HG02885 (cell line): Measurements from ENCODE around the gene SIRT7.

Source experiments
- ATAC-seq: cut with Tn5 transposase; IDR thresholded peaks from one replicate; pipeline ENCODE4 v1.9.1; 2021; ENCODE audit warnings: mild to moderate bottlenecking; ENCODE audit not compliant: unreplicated experiment, poor library complexity

SIRT7 gene

DNA sequence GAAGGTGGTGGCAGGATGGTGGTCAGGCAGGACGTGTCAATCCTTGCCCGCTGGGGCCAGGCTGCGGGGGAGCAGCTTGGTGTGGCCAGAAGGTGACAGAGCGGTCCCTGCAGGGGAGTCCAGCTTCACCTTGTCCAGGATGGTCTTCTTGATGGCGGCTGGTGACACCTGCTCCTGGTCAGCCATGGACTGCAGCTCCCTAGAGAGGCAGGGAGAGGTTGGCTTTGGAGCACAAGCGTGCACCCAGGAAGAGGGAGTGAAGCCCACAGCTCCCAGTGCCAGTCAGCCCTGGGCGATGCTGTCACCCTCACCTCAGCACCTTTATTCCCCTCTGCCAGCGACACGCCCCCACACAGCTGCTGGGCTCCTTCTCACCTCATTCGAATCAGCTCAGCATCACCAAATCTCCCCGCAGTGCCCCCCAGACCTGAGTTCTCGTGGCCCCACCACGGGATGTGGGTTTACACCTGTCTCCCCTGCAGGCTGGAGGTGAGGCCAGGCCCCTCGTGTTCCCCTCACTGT is 15.3 kb upstream of the SIRT7 start:
- no peak for ATAC-seq

DNA sequence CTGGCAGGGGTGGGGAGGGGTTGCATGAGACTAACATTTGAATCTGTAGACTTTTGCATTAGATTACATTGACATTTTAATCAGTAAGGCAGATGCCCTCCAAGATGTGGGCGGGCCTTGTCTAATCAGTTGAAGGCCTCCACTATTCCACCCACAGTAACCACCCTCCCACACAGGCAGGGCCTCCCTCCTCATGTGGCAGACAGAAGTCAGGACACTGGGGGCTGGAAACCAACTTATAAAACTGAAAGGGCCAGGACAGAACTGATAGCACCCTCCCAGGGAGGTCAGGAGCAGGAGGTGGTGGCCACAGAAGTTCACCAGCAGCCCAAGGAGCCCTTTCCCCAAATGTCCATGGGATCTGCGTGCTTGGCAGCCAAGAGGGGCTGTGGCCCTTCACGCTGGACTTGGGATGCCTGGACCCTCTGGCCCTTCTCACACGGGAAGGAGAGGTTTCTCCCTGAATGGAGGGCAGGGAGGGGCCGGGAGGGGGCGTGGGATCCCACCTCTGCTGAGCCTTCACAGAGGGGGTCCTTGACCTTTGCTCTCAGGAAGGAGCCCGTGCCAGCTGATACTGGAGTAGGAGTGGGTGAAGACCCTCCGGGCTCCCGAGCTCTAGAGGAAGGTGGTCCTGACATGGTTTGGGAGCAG is 14.5 kb upstream of the SIRT7 start:
- no peak for ATAC-seq

GRCh38 chr17:81931557-81932332 is 13.8 kb upstream of the SIRT7 start:
- no peak for ATAC-seq

DNA sequence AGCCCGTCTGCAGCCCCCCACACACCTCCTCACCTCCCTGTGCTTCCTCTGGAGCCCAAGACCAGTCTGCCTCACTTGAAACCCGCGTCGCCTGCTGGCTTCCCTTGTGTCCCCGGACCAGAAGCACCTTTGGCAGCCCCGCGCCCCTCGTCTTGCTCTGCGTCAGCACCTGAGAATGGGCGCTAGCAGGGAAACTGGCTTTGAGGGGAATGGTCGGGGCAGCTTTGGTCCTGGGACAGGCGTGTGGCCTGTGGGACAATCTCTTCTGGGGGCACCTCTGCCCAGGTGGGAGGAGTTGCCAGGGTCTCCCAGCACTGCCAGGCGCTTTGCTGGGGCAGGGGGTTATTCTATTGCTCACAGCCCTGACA is 13.2 kb upstream of the SIRT7 start:
- ATAC-seq, result no peak

DNA sequence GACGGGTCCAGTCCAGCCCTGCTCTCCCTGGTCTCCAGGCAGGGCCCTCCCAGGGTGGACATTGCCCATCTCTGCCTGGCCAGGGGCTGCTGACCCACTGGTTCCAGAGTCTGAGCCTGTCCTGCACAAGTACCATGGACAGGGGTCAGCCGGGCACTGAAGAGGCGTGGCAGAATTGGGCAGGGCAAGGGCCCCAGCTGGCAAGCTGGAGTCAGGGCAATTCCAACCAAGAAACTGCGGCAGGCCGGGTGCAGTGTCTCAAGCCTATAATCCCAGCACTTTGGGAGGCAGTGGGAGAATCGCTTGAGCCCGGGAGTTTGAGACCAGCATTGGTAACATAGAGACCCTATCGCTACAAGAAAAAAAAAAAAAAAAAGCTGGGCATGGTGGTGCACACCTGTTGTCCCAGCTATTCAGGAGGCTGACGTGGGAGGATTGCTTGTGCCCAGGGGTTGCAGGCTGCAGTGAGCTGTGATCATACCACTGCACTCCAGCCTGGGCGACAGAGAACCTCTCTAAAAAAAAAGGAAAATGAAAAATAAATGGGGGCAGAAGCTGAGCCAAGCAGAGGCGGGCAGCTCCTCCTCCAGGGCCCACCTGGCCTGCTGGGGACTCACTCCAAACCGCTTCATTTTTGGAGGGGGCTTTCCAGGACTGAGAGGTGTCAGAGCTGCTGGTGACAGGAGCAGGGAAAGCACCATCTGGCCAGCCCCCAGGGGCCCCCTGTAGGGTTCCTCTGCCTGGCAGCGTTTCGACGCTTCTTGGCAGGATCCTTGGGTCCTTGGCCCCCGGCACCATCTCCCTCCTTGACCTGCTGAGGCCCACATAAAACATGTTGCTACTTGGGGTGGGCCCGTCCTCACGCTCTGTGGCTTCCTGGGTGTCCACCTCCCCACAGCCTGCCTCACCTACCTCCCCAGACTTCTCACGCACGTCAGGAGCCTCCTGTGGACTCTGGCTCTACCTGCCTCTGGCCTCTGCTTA is 12.5 kb upstream of the SIRT7 start:
- ATAC-seq, result no peak

DNA sequence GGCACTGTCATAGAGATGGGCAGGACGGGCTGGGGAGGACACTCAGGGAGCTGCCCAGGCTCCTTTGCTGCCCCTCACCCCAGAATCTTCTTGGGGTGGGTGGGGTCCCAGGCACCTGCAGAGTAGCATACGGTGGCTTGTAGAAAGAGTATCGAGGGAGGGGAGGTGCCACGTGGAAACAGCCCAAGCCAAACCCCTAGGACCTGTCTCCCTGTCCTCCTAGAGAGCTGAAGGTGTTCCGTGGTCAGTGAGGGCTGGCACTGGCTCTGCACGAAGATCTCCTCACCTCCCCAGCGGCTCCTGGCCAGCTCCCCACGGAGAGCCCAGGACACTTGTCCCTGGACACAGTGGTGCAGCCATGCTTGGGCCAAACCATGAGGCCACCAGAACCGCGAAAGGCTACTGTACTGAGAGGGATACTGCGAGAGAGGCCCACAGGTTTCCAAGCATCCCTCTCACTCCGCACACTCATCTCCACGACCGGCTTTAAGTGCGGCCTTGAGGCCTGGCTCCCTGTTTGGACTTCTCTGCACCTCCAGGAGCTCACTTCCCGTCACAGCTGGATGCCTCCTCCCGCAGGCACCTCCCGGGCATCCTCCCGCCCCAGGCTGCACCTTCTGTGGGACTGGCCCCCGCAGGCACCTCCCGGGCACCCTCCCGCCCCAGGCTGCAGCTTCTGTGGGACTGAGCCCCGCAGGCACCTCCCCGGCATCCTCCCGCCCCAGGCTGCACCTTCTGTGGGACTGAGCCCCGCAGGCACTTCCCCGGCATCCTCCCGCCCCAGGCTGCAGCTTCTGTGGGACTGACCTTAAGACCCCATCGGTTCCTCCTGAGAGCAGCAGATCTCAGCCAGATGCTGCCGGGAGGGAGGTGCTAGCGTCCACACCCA is 11.5 kb upstream of the SIRT7 start:
- no peak for ATAC-seq

GRCh38 chr17:81928544-81929252 is 10.7 kb upstream of the SIRT7 start:
- no peak for ATAC-seq

GRCh38 chr17:81927653-81928543 is 9.9 kb upstream of the SIRT7 start, which contains the start of gene MAFG:
Gene MAFG, minus strand, starts transcription at chr17:81927735. Its CDS starts 4,550 bp downstream, at chr17:81923185.
- ATAC-seq, result peak; percentile 79

- peak; percentile 25 for ATAC-seq
Measured at GRCh38 chr17:81927152-81927652, 9.2 kb upstream of the SIRT7 start.

GRCh38 chr17:81926451-81927151 is 8.6 kb upstream of the SIRT7 start:
- peak; percentile 25 for ATAC-seq

GRCh38 chr17:81925860-81926450 is 8.0 kb upstream of the SIRT7 start:
- ATAC-seq, result no peak

DNA sequence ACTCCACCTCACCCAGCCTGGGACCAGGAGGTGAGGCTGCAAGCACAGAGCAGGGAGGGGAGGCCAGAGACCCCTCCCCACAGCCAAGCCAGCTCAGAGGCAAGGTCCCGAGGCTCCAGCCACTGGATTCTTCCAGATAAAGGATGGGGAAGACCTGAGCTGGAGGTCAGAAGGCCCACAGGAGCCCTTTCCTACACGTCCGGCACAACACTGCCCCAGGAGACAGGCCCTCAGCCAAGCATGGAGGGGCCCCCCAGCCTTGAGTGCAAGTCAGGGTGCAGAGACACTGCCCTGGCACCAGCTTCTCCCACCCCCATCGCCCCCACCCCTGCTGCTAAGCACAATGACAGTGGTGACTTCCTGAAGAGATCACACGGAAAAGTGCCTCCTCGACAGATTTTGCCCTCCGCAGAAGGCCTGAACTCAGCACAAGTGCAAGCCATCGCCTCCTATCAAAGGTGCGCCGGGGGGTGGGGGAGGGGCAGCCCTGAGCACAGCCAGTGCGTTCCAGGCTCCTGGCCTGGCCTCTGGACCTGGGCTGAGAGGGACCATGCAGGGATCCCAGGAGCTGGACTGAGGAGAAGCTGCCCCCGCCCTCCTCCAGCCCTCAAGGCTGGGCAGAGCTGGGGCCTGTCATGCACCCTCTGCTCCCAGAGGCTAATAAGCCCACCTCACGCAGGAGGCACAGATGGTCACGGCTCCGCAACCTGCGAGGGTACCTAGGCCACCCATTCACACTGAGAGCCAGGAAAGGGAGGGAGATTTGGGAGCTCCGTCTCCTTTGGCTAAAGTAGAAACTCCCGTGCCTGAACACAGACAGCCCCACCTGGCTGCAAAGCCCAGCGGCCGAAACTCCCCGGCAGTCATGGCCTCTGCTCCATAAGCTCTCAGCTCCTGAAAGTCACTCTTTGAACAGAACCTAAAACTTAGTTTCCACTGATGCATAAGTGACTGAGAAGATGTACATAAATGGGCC is 6.9 kb upstream of the SIRT7 start:
- ATAC-seq, result no peak

DNA sequence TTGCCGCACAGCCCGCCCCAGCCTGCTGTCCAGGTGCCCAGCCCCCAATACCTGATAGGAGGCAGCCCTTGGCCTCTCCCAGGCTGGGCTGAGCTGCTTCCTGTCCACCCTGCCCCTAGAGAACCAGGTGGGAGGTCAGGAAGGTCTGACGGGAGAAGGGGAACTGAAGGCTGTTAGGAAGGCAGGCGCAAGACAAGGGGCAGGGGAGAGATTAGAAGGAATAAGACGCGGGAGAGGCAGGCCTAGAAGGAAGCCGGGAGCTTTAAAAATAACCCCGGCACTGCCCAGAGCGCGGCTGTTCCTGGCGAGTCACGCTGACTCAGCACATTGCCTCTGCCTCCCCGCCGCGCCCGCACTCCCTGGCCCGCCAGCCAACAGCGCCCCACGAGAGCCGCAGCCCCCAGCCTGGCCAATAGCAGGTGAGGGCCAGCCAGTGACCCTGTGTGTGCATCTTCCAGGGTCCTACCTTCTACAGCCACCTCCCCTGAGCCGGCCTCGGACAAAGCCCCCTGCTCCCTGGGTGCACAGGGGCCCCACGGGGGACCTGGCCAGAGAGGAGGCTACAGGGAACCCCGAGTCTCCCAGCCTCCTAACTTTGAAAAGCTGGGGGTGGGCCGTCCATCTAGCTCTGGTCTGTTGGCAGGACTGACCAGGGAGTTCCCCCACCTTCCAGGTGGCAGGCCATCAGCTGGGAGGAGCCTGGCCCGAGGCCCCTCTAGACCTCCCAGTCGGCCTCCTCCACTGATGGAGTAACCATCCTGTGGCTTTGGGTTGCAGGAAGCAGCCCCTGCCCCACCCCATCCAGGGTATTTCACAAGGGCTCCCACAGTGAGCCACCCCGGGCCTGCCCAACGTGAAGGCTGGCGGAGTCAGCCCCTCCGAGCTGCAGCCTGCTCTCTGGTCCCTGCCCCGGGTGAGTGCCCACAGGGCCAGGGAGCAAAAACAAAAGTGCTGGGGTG is 5.6 kb upstream of the SIRT7 start:
- no peak for ATAC-seq

GRCh38 chr17:81922566-81923301 is 4.8 kb upstream of the SIRT7 start:
- ATAC-seq, result no peak
